Common myeloid progenitor, CD34-positive (primary cell): ENCODE data around the gene PARP9.

Experiments used
- CTCF ChIA-PET: fragments of 350-600 bp; sonication (Branson Sonifier 250); formaldehyde crosslinking; loops from one replicate; lab custom pipeline; 2021; ENCODE audit warnings: antibody characterized with exemption; lab: Charles Lee
- POLR2A ChIA-PET: fragments of 350-600 bp; sonication (Branson Sonifier 250); formaldehyde crosslinking; loops from one replicate; lab custom pipeline; 2021; ENCODE audit warnings: antibody characterized with exemption; lab: Charles Lee
- DNase-seq, 3 donors: peaks; one replicate each; pipeline versions ENCODE4 v3.0.0 to v3.0.0-alpha.2; 2013
- H3K27ac ChIP-seq, 2 experiments: 1 replicate in 1 of 2; 2 replicates in 1 of 2; pipeline ENCODE4 v1.7.0; 2013; ENCODE audit warnings: inconsistent platforms in 2 of 2, low read length in 2 of 2, mild to moderate bottlenecking in 2 of 2, low read depth in 1 of 2, moderate library complexity in 1 of 2; ENCODE audit not compliant: severe bottlenecking in 2 of 2, insufficient read depth in 1 of 2, poor library complexity in 1 of 2
- H3K27me3 ChIP-seq, 5 experiments: replicated peaks in 2 of 5; 1 replicate in 3 of 5; 2 replicates in 2 of 5; pipeline versions ENCODE4 v1.6.1 to v1.7.0; 2013; ENCODE audit warnings: low read length in 4 of 5, mild to moderate bottlenecking in 2 of 5, moderate library complexity in 2 of 5, inconsistent platforms in 1 of 5; ENCODE audit not compliant: insufficient read depth in 5 of 5, control insufficient read depth in 4 of 5
- H3K36me3 ChIP-seq, 4 experiments: 1 replicate in 2 of 4; 2 replicates in 2 of 4; pipeline versions ENCODE4 v1.6.1 to v1.7.0; 2013; ENCODE audit warnings: low read length in 3 of 4, control low read depth in 1 of 4, mild to moderate bottlenecking in 1 of 4; ENCODE audit not compliant: control insufficient read depth in 4 of 4, insufficient read depth in 4 of 4
- H3K4me1 ChIP-seq, 4 experiments: 1 replicate in 3 of 4; 2 replicates in 1 of 4; pipeline versions ENCODE4 v1.6.1 to v1.7.1; 2013; ENCODE audit warnings: low read length in 3 of 4, mild to moderate bottlenecking in 3 of 4, control low read depth in 1 of 4, inconsistent platforms in 1 of 4, moderate library complexity in 1 of 4; ENCODE audit not compliant: control insufficient read depth in 4 of 4, insufficient read depth in 4 of 4; ENCODE audit errors: control extremely low read depth in 1 of 4
- H3K4me3 ChIP-seq, 7 experiments: 1 replicate in 4 of 7; 2 replicates in 3 of 7; pipeline versions ENCODE4 v1.5.1 to v1.7.0; 2013; ENCODE audit warnings: mild to moderate bottlenecking in 7 of 7, low read length in 6 of 7, moderate library complexity in 6 of 7, inconsistent platforms in 2 of 7, low read depth in 2 of 7, control low read depth in 1 of 7; ENCODE audit not compliant: insufficient read depth in 4 of 7, control insufficient read depth in 1 of 7; ENCODE audit errors: extremely low read depth in 1 of 7
- H3K9me3 ChIP-seq, 5 experiments: 1 replicate in 4 of 5; 2 replicates in 1 of 5; pipeline versions ENCODE4 v1.6.1 to v1.7.1; 2013; ENCODE audit warnings: low read length in 4 of 5, mild to moderate bottlenecking in 2 of 5, inconsistent platforms in 1 of 5, low read depth in 1 of 5, moderate library complexity in 1 of 5; ENCODE audit not compliant: control insufficient read depth in 4 of 5, insufficient read depth in 2 of 5; ENCODE audit errors: control extremely low read depth in 1 of 5
- WGBS: methylation state at CpG from one replicate; pipeline ENCODE4 v1.1.5; 2013; ENCODE audit not compliant: insufficient coverage; 5-methylcytosine and 5-hydroxymethylcytosine counted together

PARP9 gene

GRCh38 chr3:122533931-122534334 is 30.2 kb downstream of the PARP9 start:
- Histone ChIP-seq H3K36me3 (peaks cover 27 to 68% (median 46%) of the 10 kb centered on the region in 4 experiments), H3K4me1 (no peaks in the 10 kb centered on the region), H3K27ac (no peak overlapping the region), H3K9me3 (no peaks in the 10 kb centered on the region), H3K4me3 (no peak overlapping the region), H3K27me3 (no peaks in the 10 kb centered on the region)
- CTCF ChIA-PET: interaction anchor here (1.4 kb wide), 1 partner anchor 76 kb away, joined by 6 read pairs; no protein-coding TSS in a partner anchor
- WGBS: 50% methylated on average over 1 of the region's 1 CpG
- peak in 1 of 3 donors; percentile 12 for DNase-seq
- POLR2A ChIA-PET: no interaction called here

GRCh38 chr3:122533480-122533879 is 30.6 kb downstream of the PARP9 start:
- no peak overlapping the region for H3K4me3 ChIP-seq
- H3K4me1 ChIP-seq: no peaks in the 10 kb centered on the region
- no peak for DNase-seq
- 100% methylated on average over 1 of the region's 2 CpGs for WGBS
- POLR2A ChIA-PET: no interaction called here
- no peak overlapping the region for H3K27ac ChIP-seq
- H3K36me3 ChIP-seq: peaks cover 27 to 67% (median 45%) of the 10 kb centered on the region in 4 experiments
- CTCF ChIA-PET: no interaction called here
- H3K27me3 ChIP-seq: no peaks in the 10 kb centered on the region
- H3K9me3 ChIP-seq: no peaks in the 10 kb centered on the region

DNA sequence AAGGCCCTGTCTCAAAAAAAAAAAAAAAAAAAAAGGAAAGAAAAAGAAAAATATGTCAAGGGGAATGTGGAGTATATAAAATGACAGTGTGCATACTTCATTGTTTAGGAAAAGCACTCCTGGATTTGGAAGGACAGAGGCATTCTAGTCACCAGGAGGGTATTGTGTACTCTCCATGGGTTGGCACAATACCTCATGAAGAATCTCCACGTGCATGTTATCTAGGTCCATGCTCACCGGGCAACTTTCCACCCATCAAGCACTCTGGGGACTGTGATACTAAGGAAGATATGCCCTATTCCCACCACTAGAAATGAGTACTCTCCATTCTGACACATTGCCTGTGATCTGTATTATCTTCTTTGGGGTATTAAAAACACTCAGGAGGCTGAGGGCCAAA is 33.9 kb downstream of the PARP9 start:
- no peak overlapping the region for H3K27ac ChIP-seq
- ChIA-PET CTCF (interaction anchor here (1.1 kb wide), 1 partner anchor 137 kb away, joined by 4 read pairs; no protein-coding TSS in a partner anchor), POLR2A (no interaction called here)
- H3K4me3 ChIP-seq: no peak overlapping the region
- H3K27me3 ChIP-seq: no peaks in the 10 kb centered on the region
- no peaks in the 10 kb centered on the region for H3K4me1 ChIP-seq
- 100% methylated on average over 1 of the region's 2 CpGs for WGBS
- no peaks in the 10 kb centered on the region for H3K9me3 ChIP-seq
- peaks cover 10 to 60% (median 38%) of the 10 kb centered on the region in 4 experiments for H3K36me3 ChIP-seq
- DNase-seq: no peak

DNA sequence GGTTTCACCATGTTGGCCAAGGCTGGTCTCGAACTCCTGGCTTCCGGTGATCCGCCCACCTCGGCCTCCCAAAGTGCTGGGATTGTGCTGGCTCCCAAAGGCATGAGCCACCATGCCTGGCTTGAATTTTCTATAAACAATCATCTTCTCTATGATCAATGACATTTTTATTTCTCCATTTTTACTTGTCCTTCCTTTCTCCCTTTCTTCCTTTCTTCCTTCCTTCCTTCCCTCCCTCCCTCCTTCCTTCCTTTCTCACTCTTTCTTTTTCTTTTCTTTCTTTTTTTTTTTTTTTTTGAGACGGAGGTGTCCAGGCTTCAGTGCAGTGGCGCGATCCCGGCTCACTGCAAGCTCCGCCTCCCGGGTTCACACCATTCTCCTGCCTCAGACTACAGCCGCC is 40.8 kb downstream of the PARP9 start:
- Histone ChIP-seq H3K27me3 (no peaks in the 10 kb centered on the region), H3K27ac (no peak overlapping the region), H3K9me3 (no peaks in the 10 kb centered on the region), H3K36me3 (peaks cover 0 to 11% (median 5%) of the 10 kb centered on the region in 4 experiments), H3K4me3 (no peak overlapping the region), H3K4me1 (no peaks in the 10 kb centered on the region)
- DNase-seq: no peak
- ChIA-PET POLR2A (no interaction called here), CTCF (interaction anchor here (1.6 kb wide), 1 partner anchor 34 kb away, joined by 4 read pairs; no protein-coding TSS in a partner anchor)
- 100% methylated on average over 3 of the region's 11 CpGs for WGBS

GRCh38 chr3:122520861-122521260 is 43.2 kb downstream of the PARP9 start:
- Histone ChIP-seq H3K36me3 (no peaks in the 10 kb centered on the region), H3K4me3 (no peak overlapping the region), H3K27ac (no peak overlapping the region), H3K27me3 (no peaks in the 10 kb centered on the region), H3K9me3 (no peaks in the 10 kb centered on the region), H3K4me1 (peaks cover 0 to 3% (median 0%) of the 10 kb centered on the region in 4 experiments)
- CTCF ChIA-PET: no interaction called here
- DNase-seq: no peak
- POLR2A ChIA-PET: interaction anchor here (0.6 kb wide), 1 partner anchor 149 kb away, joined by 5 read pairs; no protein-coding TSS in a partner anchor
- WGBS: 90% methylated on average over 4 of the region's 4 CpGs

- Histone ChIP-seq H3K27ac (no peak overlapping the region), H3K4me3 (no peak overlapping the region), H3K36me3 (no peaks in the 10 kb centered on the region), H3K9me3 (no peaks in the 10 kb centered on the region), H3K27me3 (no peaks in the 10 kb centered on the region), H3K4me1 (peaks cover 0 to 7% (median 1%) of the 10 kb centered on the region in 4 experiments)
- ChIA-PET POLR2A (no interaction called here), CTCF (interaction anchor here (0.7 kb wide), 1 partner anchor 41 kb away, joined by 3 read pairs; no protein-coding TSS in a partner anchor)
- no peak for DNase-seq
Measured at GRCh38 chr3:122519693-122520092, 44.4 kb downstream of the PARP9 start.

DNA sequence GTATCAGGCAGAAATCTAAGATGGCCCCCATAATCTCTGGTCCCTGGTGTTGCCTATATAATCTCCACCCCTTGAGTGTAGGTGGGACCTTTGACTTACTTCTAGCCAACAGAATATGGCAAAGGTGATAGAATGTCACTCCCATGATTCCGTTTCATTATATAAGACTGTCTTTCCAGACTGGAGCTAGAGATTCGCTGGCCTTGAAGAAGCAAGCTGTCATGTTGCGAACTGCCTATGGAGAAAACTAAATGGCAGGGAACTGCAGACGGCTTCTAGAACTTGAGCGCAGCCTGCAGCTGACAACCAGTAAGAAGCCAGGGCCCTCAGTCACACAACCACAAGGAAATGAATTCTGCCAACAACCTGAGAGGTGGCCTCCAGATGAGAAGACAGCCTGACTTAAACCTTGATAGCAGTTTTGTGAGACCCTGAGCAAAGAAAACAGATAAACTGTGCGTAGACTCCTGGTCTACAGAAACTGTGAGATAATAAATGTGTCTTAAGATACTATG is 47.2 kb downstream of the PARP9 start:
- 77% methylated on average over 3 of the region's 6 CpGs for WGBS
- H3K4me3 ChIP-seq: no peak overlapping the region
- no peaks in the 10 kb centered on the region for H3K9me3 ChIP-seq
- peaks cover 6 to 22% (median 11%) of the 10 kb centered on the region in 4 experiments for H3K4me1 ChIP-seq
- no peak overlapping the region for H3K27ac ChIP-seq
- no peaks in the 10 kb centered on the region for H3K27me3 ChIP-seq
- ChIA-PET CTCF (interaction anchor here (0.7 to 1.6 kb wide), 4 partner anchors 11 to 126 kb away, joined by 3 to 4 read pairs (median 3); no protein-coding TSS in a partner anchor), POLR2A (no interaction called here)
- H3K36me3 ChIP-seq: no peaks in the 10 kb centered on the region
- DNase-seq: peak; percentile 32 to 69 (median 43)
